ENCODE results near the gene SF3B4.

Gene SF3B4

GRCh38 chr1:149881876-149882275, 45.7 kb downstream of the SF3B4 start:
- TF ChIP-seq ZFX (IDR thresholded peaks at IDR 0.05) (no peak), CTCF (conservative IDR thresholded peaks at IDR 0.05) (no peak)
- H3K27ac ChIP-seq = no peak overlapping the region; the same call in 1 of the 2 replicates

GRCh38 chr1:149879556-149879955, 48.0 kb downstream of the SF3B4 start:
- TF ChIP-seq CTCF (conservative IDR thresholded peaks at IDR 0.05) (no peak), ZFX (IDR thresholded peaks at IDR 0.05) (no peak)
- H3K27ac ChIP-seq = no peak overlapping the region

DNA sequence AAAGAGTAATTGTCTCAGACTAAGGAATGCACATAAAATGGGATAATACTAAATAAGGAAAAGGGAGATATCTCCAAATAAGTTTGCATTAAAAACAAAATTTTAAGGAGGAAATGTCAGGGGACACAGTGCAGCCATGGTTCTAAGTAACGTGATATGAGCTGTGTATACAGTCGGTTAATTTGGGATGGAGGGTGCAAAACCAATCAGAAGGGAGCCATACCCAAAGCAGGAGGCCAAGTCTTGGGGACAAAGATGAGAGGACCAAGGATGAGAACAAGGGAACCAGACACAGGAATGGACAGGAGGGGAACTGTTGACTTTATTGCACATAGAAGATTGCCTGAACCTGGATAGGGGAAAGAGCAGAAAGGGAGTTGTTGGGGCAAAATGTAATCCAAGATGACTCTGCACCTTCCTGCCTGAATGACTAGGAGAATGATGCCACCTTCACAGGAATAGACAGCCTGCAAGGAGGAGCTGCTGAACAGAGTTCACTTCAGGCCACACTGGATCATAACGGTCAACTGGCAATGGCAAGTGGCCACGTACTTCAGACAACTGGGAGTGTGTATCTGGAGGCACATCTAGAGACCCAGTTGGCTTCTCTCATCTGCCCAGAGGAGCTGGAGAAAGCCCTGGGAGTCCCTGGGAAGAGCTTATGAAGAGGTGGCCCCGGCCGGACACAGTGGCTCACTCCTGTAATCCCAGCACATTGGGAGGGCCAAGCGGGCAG, 50.2 kb downstream of the SF3B4 start:
- TF ChIP-seq CTCF (conservative IDR thresholded peaks at IDR 0.05) (no peak), ZFX (IDR thresholded peaks at IDR 0.05) (no peak)
- H3K27ac ChIP-seq = no peak overlapping the region; the same call in 1 of the 2 replicates
